Right renal pelvis (tissue), 4 donors: ENCODE data around the gene CSMD2. TPM values are rescaled to one million over a fixed set of nuclear protein-coding genes. Genes with fewer than 3 reads are reported as not detected.

Experiments used
- DNase-seq, 4 donors: peaks; one replicate each; pipeline ENCODE4 v3.0.0-alpha.2; 2013; ENCODE audit warnings: low read depth in 4 of 4, low spot score in 3 of 4, missing footprints in 1 of 4
- polyA plus RNA-seq, 4 donors: library from polyadenylated mRNA; unstranded; fragments of 120-200 nt; gene quantifications; one replicate each; pipeline ENCODE4 v1.2.1, GENCODE V29; 2013; ENCODE audit not compliant: insufficient read length in 4 of 4

The CSMD2 gene
- polyA plus RNA-seq, 4 donors = 0.83 to 1.3 (median 1.2) TPM

DNA sequence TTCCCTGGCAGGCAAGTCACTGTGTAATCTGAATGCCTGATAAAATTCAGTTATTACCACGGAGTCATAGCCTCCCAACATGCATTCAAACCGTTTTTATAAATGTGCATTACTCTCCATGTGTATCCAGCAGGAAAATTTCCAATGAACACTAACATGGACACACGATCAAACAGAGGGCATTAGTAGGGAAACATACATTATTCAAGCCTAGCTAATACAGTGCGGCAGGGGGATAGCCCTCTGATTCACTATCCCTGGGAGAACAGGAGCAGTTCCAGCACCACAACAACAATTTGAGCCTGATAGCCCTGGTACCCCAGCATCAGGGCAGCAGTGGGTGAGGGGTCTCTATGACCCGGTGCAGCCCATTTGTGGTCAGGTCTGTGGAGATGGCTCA, 337.0 kb downstream of the CSMD2 start:
- no peak for DNase-seq

DNA sequence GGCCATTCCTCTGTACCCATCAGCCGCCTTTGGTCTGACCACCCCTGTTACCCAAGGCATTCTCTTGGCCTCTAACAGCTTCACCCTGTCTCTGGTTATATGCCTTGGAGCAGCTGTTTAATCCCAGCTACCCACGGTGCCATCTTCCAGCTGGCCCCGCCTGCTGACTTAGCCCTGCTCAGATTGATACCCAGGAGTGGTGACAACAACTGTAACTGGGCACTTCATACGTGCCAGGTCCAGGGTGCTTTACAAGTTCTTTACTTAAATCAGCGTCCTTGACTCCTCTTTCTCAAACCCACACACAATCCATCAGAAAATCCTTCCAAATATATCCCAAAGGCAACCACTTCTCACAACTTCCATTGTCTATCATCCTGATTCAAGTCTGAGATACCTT, 338.3 kb downstream of the CSMD2 start:
- DNase-seq = no peak

GRCh38 chr1:33826311-33826710, 338.7 kb downstream of the CSMD2 start:
- DNase-seq = no peak

DNA sequence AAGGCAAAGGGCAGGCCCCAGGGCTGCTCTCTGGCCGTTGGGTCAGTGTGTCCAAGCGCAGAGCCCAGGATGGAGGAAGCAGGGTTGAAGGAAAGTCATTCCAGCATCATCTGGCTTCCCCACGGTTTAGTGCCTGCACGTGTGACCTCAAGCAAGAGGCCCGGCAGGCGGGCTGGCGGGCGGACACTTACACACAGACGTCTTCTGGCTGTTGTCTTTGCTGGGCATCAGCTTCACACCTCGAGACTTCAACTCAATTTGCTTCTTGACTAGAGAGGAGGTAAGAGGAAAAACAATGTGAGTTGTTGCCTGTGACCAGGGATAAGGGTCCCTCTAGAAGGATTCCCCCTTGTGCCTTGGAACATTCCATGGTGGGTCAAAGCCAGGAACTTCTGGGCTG, 339.5 kb downstream of the CSMD2 start:
- DNase-seq = no peak

- DNase-seq = no peak
Measured at GRCh38 chr1:33824971-33825370, 340.1 kb downstream of the CSMD2 start.

- DNase-seq = no peak
Measured at GRCh38 chr1:33824321-33824720, 340.7 kb downstream of the CSMD2 start.

DNA sequence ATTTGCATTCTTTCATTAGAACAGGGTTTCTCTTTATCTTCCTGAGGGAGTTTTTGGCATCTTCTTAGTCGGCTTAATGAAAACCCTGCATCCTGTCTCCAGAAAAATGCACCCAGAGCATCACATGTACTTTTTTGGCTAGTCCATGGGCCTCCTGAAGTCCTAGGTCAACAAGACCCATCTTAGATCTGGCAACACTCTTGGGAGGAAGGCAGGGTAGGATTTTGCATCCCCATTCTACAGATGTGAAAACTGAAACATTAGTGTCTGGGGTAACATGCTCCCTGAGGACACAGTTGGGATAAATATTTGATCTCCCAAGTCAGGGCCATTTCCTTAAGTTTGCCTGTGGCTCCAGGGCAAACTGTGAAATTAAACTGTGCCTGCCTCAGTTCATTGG, 341.2 kb downstream of the CSMD2 start:
- DNase-seq = no peak

- no peak for DNase-seq
Measured at GRCh38 chr1:33823401-33823800, 341.6 kb downstream of the CSMD2 start.

DNA sequence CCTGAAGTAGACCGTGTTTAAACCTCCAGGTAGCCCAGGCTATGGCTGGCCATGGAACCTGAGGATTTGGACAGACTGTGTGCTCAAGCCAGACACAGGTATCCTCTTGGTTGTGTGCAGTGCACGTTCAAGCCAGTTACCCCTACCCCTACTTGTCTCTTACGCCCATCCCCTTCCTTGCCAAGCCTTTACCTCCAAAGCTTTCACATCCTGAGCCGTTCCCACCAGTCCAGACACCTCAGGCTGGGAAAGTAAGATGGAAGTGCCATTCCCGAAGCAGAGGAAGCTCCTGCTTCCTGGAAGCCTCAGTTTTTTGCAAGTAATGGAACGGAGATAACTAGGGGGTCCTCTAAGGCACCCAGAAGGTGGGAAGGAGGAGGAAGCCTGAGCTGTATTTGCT, 342.6 kb downstream of the CSMD2 start:
- no peak for DNase-seq

- DNase-seq = no peak
Measured at GRCh38 chr1:33821291-33821690, 343.7 kb downstream of the CSMD2 start.

DNA sequence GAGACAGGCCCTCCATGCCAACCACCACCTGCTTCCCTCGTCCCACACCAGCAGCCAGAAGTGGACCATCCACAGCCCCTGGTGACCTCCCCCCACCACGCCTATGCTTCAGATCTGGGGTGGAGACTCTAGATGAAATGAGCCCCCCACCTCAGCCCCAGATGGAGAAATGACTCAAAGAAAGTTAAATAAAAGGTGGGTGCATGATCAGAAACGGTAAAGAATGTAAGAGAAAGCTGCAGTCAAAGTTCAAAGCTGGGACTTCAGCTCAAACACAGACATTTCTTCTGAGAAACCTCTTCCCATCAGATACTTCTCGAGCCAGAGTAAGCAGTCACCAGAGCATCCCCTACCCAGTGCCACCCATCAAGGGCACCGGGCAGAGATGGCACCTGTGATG, 344.2 kb downstream of the CSMD2 start:
- no peak for DNase-seq

DNA sequence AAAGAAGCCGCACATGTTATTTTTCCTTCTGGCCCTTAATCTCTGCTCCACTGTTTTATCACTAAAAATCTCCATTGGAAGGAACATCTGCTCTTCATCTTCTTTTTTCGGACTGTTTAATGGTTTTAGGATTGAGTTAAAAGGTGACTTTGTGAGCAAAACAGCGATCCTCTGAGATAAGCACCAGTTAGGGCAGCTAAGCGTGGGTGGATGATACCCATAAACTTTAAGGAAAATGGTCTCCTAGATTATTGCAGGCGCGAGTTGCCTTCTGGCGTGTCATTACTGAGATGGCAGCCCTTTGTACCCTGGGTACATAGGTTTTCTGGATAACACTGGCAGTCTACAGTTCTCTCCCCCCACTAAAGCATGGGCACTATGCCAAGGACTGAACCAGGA, 345.1 kb downstream of the CSMD2 start:
- no peak for DNase-seq

- no peak for DNase-seq
Measured at GRCh38 chr1:33819290-33819912, 345.6 kb downstream of the CSMD2 start.

DNA sequence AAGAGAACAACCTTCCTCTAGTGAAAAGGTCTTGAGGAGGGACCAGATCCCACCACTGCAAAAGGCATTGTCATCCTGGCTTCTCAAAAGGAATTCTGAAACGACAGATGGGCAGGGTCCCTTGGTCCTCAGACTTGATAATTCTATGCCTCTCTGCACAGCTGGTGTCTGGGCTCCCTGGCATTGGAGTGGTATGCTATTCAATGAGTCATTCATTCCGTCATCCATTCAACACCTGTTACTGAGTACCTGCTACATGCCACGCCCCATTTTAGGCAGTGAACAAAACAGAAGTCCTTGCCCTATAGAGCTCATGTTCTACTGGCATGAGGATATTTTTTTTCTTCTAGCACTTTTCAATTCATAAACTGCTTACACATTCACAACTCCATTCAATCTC, 347.0 kb downstream of the CSMD2 start:
- DNase-seq = no peak

GRCh38 chr1:33815061-33815460, 350.0 kb downstream of the CSMD2 start:
- no peak for DNase-seq

DNA sequence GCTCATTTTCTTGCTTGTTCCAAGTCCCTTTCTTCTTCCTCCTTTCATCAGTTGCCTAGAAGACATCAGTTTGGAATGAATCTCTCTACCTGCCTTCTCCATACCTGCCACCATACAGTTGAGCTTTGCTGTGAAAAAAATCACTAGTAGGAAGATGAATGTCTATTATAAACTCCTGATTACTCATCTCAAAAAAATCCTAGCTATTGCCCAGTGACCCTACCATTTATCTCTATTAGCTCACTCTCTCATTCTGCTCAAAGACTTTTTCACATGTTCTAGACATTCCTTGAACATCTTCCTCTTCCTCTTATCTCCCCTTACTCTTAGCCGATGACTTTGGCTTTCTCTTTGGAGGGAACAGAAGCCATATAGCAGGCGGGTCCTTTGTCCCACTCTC, 350.9 kb downstream of the CSMD2 start:
- DNase-seq = no peak

DNA sequence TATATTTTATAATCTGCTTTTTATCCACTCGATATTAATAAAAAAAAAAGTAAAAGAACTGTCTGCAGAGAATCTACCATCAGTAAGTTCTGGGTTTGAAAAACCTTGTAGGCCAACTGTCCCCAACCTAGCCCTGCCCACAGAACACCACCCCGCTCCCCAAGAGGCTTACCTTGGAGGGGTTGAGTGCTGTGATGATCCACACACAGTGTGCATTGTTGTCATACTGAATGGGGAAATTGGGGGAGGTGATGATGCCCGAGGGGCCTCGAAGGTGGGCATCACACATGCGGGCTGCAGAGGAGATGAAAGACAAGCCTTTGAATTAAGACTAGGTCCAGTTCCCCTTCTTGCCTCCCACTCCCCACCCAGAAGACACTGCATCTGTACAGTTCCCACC, 354.5 kb downstream of the CSMD2 start:
- DNase-seq = no peak

DNA sequence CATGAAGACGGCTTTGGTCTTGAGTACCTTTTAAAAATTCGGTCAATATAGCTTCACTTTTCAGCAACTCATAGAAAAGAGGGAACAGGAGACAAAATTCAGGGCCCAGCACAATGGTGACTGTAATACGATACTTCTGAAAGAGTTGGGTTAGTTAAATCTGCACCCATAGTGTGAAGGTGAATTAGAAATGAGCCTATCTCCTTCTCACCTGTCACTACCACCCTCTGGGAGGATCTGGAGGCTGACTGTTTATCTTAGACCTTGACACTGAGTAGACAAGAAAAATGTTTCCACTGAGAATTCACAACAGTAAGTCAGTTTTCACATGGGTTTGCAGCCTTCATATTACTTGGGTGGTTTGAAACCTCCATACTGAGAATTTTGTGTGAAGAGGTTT, 359.0 kb downstream of the CSMD2 start:
- no peak for DNase-seq

DNA sequence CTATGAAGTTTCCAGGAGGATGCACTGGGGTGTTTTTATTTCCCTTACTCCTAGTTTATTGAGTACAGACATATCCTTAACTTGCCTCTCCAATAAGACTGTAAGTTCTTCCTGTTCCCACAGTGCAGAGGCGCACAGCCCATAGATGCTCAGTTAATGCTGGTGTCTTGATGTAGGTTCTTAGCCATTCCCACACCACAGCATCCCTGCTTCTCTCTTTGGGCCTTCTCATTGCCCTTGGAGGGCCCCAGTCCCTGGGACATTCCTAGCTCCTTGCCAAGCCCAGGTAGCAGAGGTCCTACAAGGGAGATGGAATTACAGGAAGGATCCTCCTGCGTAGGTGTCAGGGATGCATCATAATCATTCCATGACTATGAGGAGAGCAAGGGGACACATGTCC, 362.8 kb downstream of the CSMD2 start:
- no peak for DNase-seq

DNA sequence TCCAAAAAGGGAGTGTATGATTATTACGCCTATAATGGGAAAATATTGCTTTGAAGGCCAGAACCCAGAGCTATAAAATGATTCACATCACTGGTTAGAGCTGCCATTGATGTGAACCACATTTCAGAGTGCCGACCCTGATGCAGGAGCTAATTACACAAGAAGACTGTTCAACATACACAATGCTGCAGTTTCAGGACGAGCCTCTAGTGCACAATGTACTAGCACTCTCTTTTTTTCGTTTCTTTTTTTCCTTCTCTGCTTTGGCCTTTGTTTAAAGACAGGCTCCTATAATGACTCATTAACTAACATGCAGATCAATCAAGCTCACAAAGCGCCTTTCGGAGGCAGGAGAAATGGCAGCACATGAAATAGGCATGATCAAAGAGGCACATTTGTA, 367.2 kb downstream of the CSMD2 start:
- no peak for DNase-seq

DNA sequence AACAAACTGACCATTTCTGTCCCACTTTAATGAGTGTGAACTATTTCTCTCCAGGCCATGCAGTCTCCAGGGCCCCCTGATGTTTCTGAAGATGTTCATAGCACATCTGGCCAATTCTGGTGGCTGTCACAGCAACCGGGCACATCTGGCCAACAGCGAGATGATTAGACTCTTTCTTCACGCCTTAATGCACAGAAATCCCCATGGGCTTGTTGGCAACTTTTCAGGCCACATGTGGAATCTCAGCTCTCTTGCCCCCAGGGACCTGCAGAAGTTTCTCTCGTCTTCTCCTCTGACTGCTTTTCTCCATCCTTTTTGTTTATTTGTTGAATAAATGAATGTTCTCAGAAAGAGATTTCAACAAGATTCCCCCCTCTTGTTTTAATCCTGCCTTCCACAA, 372.4 kb downstream of the CSMD2 start:
- DNase-seq = no peak

GRCh38 chr1:33792216-33792615, 372.8 kb downstream of the CSMD2 start:
- no peak for DNase-seq

DNA sequence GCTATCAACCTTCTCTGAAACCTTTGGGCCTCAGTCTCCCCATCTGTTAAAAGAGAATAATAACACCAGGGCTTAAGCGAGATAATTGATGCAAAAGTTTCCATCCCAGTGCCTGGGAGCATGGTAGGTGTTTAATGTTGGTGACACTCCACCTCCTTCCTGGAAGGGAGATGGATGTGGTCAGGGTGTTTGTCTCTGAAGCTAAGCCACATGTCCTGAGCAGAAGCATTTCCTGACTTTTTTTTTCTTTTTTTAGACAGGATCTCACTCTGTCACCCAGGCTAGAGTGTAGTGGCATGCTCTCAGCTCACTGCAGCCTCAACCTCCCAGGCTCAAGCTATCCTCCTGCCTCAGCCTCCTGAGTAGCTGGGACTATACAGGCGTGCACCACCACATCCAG, 373.8 kb downstream of the CSMD2 start:
- DNase-seq = no peak
